Epidermal melanocyte (primary cell): ENCODE data around the gene CAMK1.

ENCODE experiments used
- DNase-seq: peaks from one replicate; pipeline ENCODE4 v3.0.0; 2011; ENCODE audit warnings: low spot score; ENCODE audit not compliant: insufficient read length

The CAMK1 gene

GRCh38 chr3:9769426-9770275 lies at the start of gene CAMK1:
TSS of gene CAMK1 (minus strand) at chr3:9769947. CDS start at chr3:9767749, 2,198 bp downstream.
- peak; percentile 77 for DNase-seq

- DNase-seq = no peak
Measured at GRCh38 chr3:9818666-9819335, 49.1 kb upstream of the CAMK1 start.

- no peak for DNase-seq
Measured at GRCh38 chr3:9817436-9817835, 47.7 kb upstream of the CAMK1 start.

GRCh38 chr3:9815986-9816385 lies 46.2 kb upstream of the CAMK1 start:
- DNase-seq = no peak

- DNase-seq = no peak
Measured at GRCh38 chr3:9812870-9813483, 43.2 kb upstream of the CAMK1 start.

- DNase-seq = no peak
Measured at GRCh38 chr3:9810846-9811245, 41.1 kb upstream of the CAMK1 start.

- DNase-seq = no peak
Measured at GRCh38 chr3:9810433-9810770, 40.7 kb upstream of the CAMK1 start.

- DNase-seq = peak; percentile 79
Measured at GRCh38 chr3:9809615-9810432, 40.1 kb upstream of the CAMK1 start, which contains the start of gene TTLL3. TSS of gene TTLL3 (plus strand) at chr3:9810262. CDS start at chr3:9810662, 400 bp downstream.

- DNase-seq = no peak
Measured at GRCh38 chr3:9809239-9809614, 39.5 kb upstream of the CAMK1 start.

GRCh38 chr3:9808345-9809037 lies 38.7 kb upstream of the CAMK1 start:
- DNase-seq = no peak

GRCh38 chr3:9807981-9808344 lies 38.2 kb upstream of the CAMK1 start:
- no peak for DNase-seq

- no peak for DNase-seq
Measured at GRCh38 chr3:9806688-9807589, 37.2 kb upstream of the CAMK1 start.

- DNase-seq = no peak
Measured at GRCh38 chr3:9806137-9806536, 36.4 kb upstream of the CAMK1 start.

GRCh38 chr3:9804996-9805395 lies 35.2 kb upstream of the CAMK1 start:
- DNase-seq = no peak

- no peak for DNase-seq
Measured at GRCh38 chr3:9803494-9803893, 33.7 kb upstream of the CAMK1 start.

- no peak for DNase-seq
Measured at GRCh38 chr3:9800529-9800928, 30.8 kb upstream of the CAMK1 start.

- DNase-seq = no peak
Measured at GRCh38 chr3:9797196-9797945, 27.6 kb upstream of the CAMK1 start.

GRCh38 chr3:9795207-9795606 lies 25.5 kb upstream of the CAMK1 start:
- no peak for DNase-seq

- no peak for DNase-seq
Measured at GRCh38 chr3:9794400-9794799, 24.7 kb upstream of the CAMK1 start.
